K562 (cell line): Measurements from ENCODE around the gene TTC23L. TPM values are rescaled to one million over a fixed set of nuclear protein-coding genes. Genes with fewer than 3 reads are reported as not detected.

ENCODE experiments used
- CEBPZ ChIP-seq: fragments of 150-350 bp; IDR thresholded peaks from 2 replicates; pipeline ENCODE4 v1.6.1; 2014; ENCODE audit warnings: low read depth, mild to moderate bottlenecking, low read length, borderline replicate concordance
- EGR1 ChIP-seq: fragments of 450-650 bp; conservative IDR thresholded peaks from 2 replicates; pipeline ENCODE4 v1.6.1; 2017; ENCODE audit warnings: mild to moderate bottlenecking
- HMGN3 ChIP-seq: IDR thresholded peaks from 2 replicates; pipeline ENCODE4 v1.6.1; 2011; ENCODE audit warnings: borderline replicate concordance, low read depth, mild to moderate bottlenecking, mixed read lengths, low read length; ENCODE audit not compliant: insufficient read length; ENCODE audit errors: extremely low read depth
- HOXB6 ChIP-seq: fragments of 250-450 bp; sonication (Bioruptor Pico); IDR thresholded peaks from 2 replicates; pipeline ENCODE4 v1.5.1; 2022; ENCODE audit warnings: mild to moderate bottlenecking, borderline replicate concordance
- ID3 ChIP-seq, 2 experiments: fragments of 250-450 bp in 1 of 2; fragments of 450-650 bp in 1 of 2; sonication (Bioruptor Pico) in 1 of 2; IDR thresholded peaks; 2 replicates each; pipeline versions ENCODE4 v1.6.1 to v1.8.0; 2016 to 2021; ENCODE audit warnings: mild to moderate bottlenecking in 2 of 2, moderate library complexity in 2 of 2, missing compliant biosample characterization in 1 of 2, missing genetic modification characterization in 1 of 2
- IRF9 ChIP-seq: fragments of 450-650 bp; IDR thresholded peaks from 2 replicates; pipeline ENCODE4 v1.6.1; 2016; ENCODE audit warnings: missing biosample characterization, missing genetic modification characterization
- MLX ChIP-seq, 2 experiments: fragments of 450-650 bp in 1 of 2; sonication (generic) in 1 of 2; formaldehyde crosslinking; conservative IDR thresholded peaks; 2 replicates each; pipeline versions ENCODE4 v1.4.0 to v1.8.1; 2020 to 2022; ENCODE audit warnings: mild to moderate bottlenecking in 1 of 2, missing genetic modification reagents in 1 of 2
- MXD1 ChIP-seq: fragments of 250-450 bp; sonication (Bioruptor Pico); IDR thresholded peaks from 2 replicates; pipeline ENCODE4 v1.8.0; 2021; ENCODE audit warnings: borderline replicate concordance, mild to moderate bottlenecking, moderate library complexity; ENCODE audit not compliant: poor library complexity, severe bottlenecking
- SREBF1 ChIP-seq: fragments of 150-350 bp; IDR thresholded peaks from 2 replicates; pipeline ENCODE4 v1.6.1; 2014; ENCODE audit warnings: antibody characterized with exemption, low read depth, low read length, borderline replicate concordance
- ZBTB43 ChIP-seq: sonication (generic); formaldehyde crosslinking; IDR thresholded peaks from 2 replicates; pipeline ENCODE4 v1.8.0; 2023; ENCODE audit warnings: mild to moderate bottlenecking, missing genetic modification reagents
- ZKSCAN3 ChIP-seq: fragments of 250-450 bp; sonication (Bioruptor Pico); IDR thresholded peaks from 2 replicates; pipeline ENCODE4 v1.4.0; 2020
- ZNF197 ChIP-seq: fragments of 200-800 bp; sonication (Bioruptor generic); IDR thresholded peaks from 2 replicates; pipeline ENCODE4 v1.6.1; 2016; ENCODE audit warnings: low read depth, missing genetic modification characterization, missing compliant biosample characterization
- ZNF398 ChIP-seq: fragments of 250-450 bp; sonication (Bioruptor Pico); IDR thresholded peaks from 2 replicates; pipeline ENCODE4 v1.8.0; 2021; ENCODE audit warnings: moderate library complexity, mild to moderate bottlenecking, inconsistent platforms
- ZSCAN32 ChIP-seq: fragments of 450-650 bp; formaldehyde crosslinking; IDR thresholded peaks from 2 replicates; pipeline ENCODE4 v1.4.0; 2020; ENCODE audit warnings: mild to moderate bottlenecking, moderate library complexity
- polyA plus RNA-seq, 8 experiments: library from polyadenylated mRNA; depleted of rRNA in 4 of 8; stranded (reverse) in 5 of 8; unstranded in 3 of 8; fragments of >200 nt; fragmentation: Nextera tagmentation in 2 of 8; fragmentation: Illumina TruSeq in 1 of 8; extraction: Ambion mirVana in 2 of 8; extraction: Trizol in 1 of 8; gene quantifications; 2 replicates each; pipeline versions ENCODE4 v1.2.1 to v1.2.3, GENCODE V29; 2011 to 2014; ENCODE audit warnings: inconsistent platforms in 1 of 8, missing spikeins in 1 of 8
- total RNA-seq, 7 experiments: library from RNA; depleted of rRNA in 6 of 7; stranded (reverse); fragments of >200 nt in 6 of 7; fragmentation: Illumina TruSeq in 2 of 7; extraction: Trizol in 2 of 7; gene quantifications; 2 replicates each; pipeline versions ENCODE4 v1.2.1 to v1.2.3, GENCODE V29; 2011 to 2021; ENCODE audit warnings: low replicate concordance in 1 of 7

TTC23L gene
- total and polyA plus RNA-seq, 9 of the 15 experiments (the other 6 are each of a cell fraction or from before 2014, with no cell fraction given): 0.03 to 0.32 (median 0.14) TPM; not detected in 2

GRCh38 chr5:34915139-34915855 lies 76.3 kb downstream of the TTC23L start, which contains the start of the genes BRIX1 and RAD1 (continued):
- TF ChIP-seq CEBPZ (no peak), SREBF1 (no peak), ZBTB43 (CRISPR knock-in tag) (no peak), MLX (CRISPR knock-in tag; conservative IDR thresholded peaks at IDR 0.05) (no peak), HMGN3 (peak; percentile 96), ZNF398 (CRISPR knock-in tag) (no peak), IRF9 (tag) (no peak), ID3 (CRISPR knock-in tag; IDR thresholded peaks at IDR 0.05) (no peak), ID3 (tag; IDR thresholded peaks at IDR 0.05) (peak; percentile 79; the same call in 1 of the 2 replicates), EGR1 (peak; percentile 94), HOXB6 (CRISPR knock-in tag) (no peak), ZNF197 (CRISPR knock-in tag) (no peak), ZSCAN32 (no peak), ZKSCAN3 (CRISPR knock-in tag) (no peak), MXD1 (CRISPR knock-in tag) (peak; percentile 82)
